ENCODE measurements around the gene SLC35D1. TPM values are rescaled to one million over a fixed set of nuclear protein-coding genes. Genes with fewer than 3 reads are reported as not detected.

SLC35D1 gene
- total and polyA plus RNA-seq, 7 donors, result 3.9 to 22.9 (median 9.4) TPM

DNA sequence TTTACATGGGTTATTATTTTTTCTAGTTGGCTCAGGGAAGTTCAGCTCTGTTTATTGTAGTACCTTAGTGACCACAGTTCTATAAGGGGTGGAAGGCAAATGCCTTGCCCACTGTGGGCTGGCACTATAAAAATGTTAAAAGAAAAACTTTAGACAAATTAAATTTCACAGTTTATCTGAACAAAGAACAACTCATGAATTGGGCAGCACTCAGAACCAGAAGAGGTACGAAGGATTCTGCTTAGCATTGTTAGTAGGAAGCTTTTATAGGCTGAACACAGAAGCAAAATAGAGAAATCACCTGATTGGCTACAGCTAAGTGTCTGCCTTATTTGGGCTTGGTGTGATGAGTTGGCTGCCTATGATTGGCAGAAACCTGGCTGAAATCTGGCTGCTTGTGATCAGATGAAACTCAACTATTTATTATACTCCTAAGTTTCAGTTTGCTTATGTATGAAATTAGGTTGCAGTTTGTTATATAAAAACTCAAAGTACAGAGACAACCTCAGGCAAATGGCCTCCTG is 35.8 kb upstream of the SLC35D1 start:
- Histone ChIP-seq H3K27ac (no peak overlapping the region), H3K4me1 (no peaks in the 10 kb centered on the region), H3K4me3 (no peak overlapping the region), H3K9me3 (no peaks in the 10 kb centered on the region), H3K36me3 (no peaks in the 10 kb centered on the region), H3K27me3 (no peaks in the 10 kb centered on the region)
- TF ChIP-seq POLR2A (IDR thresholded peaks at IDR 0.05) (no peak), EP300 (IDR thresholded peaks at IDR 0.05) (no peak), POLR2AphosphoS5 (IDR thresholded peaks at IDR 0.05) (no peak)
- TF ChIP-seq, protein P1, sequence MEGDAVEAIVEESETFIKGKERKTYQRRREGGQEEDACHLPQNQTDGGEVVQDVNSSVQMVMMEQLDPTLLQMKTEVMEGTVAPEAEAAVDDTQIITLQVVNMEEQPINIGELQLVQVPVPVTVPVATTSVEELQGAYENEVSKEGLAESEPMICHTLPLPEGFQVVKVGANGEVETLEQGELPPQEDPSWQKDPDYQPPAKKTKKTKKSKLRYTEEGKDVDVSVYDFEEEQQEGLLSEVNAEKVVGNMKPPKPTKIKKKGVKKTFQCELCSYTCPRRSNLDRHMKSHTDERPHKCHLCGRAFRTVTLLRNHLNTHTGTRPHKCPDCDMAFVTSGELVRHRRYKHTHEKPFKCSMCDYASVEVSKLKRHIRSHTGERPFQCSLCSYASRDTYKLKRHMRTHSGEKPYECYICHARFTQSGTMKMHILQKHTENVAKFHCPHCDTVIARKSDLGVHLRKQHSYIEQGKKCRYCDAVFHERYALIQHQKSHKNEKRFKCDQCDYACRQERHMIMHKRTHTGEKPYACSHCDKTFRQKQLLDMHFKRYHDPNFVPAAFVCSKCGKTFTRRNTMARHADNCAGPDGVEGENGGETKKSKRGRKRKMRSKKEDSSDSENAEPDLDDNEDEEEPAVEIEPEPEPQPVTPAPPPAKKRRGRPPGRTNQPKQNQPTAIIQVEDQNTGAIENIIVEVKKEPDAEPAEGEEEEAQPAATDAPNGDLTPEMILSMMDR (IDR thresholded peaks at IDR 0.05), result no peak
- no peak for DNase-seq
- intact Hi-C loops (cut with DNase I), result no loop called here
- WGBS, 2 donors, result 93 to 96% methylated on average over 1 of the region's 1 CpG

DNA sequence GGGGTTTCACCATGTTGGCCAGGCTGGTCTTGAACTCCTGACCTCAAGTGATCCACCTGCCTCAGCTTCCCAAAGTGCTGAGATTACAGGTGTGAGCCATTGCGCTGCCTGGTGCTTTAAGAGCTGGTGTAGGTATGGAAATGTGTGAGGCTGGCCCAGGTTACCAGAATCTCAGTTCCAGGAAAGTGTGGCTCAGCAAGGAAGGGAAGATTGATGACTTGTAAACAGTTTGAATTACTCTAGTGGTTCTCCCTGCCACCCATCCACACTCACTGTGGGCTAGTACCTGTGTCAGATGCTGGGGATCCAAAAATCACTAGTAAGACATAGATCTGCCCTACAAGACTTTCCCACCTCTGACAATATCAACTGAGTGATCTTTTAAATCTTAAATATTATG is 34.5 kb upstream of the SLC35D1 start:
- WGBS, 2 donors, result 95 to 96% methylated on average over 1 of the region's 1 CpG
- Histone ChIP-seq H3K27me3 (no peaks in the 10 kb centered on the region), H3K4me3 (no peak overlapping the region), H3K27ac (no peak overlapping the region), H3K36me3 (no peaks in the 10 kb centered on the region), H3K4me1 (no peaks in the 10 kb centered on the region), H3K9me3 (no peaks in the 10 kb centered on the region)
- no peak for DNase-seq
- TF ChIP-seq EP300 (IDR thresholded peaks at IDR 0.05) (no peak), POLR2AphosphoS5 (IDR thresholded peaks at IDR 0.05) (no peak), POLR2A (IDR thresholded peaks at IDR 0.05) (no peak)
- TF ChIP-seq, protein P1 (IDR thresholded peaks at IDR 0.05), result no peak
- intact Hi-C loops (cut with DNase I), result no loop called here

DNA sequence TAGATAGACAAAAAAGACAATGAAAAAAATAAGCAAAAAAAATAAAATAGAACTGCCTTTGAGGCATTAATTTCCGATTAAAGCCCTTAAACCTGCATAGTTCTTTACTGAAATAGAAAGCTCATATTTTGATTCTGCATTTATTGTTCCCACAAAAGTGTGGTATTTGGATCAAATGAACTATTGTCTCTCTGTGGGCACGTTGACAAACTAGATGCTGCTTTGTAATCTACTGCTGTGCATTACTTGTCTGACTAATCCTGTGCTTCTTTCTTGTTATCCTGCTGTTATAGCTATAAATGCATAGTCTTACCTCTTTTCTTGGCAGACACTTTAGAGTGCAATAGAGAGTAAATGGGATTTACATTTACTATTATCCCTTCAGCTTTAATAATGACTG is 31.4 kb upstream of the SLC35D1 start:
- Histone ChIP-seq H3K36me3 (no peaks in the 10 kb centered on the region), H3K4me3 (no peak overlapping the region), H3K9me3 (no peaks in the 10 kb centered on the region), H3K4me1 (no peaks in the 10 kb centered on the region), H3K27ac (no peak overlapping the region), H3K27me3 (no peaks in the 10 kb centered on the region)
- TF ChIP-seq, protein P1 (IDR thresholded peaks at IDR 0.05), result no peak
- TF ChIP-seq POLR2A (IDR thresholded peaks at IDR 0.05) (no peak), POLR2AphosphoS5 (IDR thresholded peaks at IDR 0.05) (no peak)
- no peak for DNase-seq
- intact Hi-C loops (cut with DNase I), result no loop called here
- 47 to 49% methylated on average over 2 of the region's 2 CpGs for WGBS, 2 donors

DNA sequence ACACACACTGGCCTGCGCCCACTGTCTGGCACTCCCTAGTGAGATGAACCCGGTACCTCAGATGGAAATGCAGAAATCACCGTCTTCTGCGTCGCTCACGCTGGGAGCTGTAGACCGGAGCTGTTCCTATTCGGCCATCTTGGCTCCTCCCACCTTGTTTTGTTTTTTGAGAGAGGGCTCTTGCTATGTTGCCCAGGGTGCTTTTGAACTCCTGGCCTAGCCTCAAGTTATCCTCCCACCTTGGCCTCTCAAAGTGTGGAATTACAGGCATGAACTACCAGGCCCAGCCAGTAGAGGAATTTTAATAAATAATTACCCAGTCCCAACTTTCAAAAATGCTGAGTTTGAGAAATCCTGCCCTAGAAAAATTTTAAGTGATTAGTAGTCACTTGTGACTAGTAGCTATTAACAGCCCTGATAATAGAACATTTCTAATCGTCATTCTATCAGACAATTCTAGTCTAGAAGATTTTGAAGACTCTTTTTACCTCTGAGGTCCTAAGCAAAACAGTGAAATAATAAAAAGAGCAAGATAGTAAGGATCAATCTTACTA is 30.9 kb upstream of the SLC35D1 start:
- H3K27me3 ChIP-seq, result no peaks in the 10 kb centered on the region
- 96 to 97% methylated on average over 7 of the region's 9 CpGs for WGBS, 2 donors
- H3K4me1 ChIP-seq, result no peaks in the 10 kb centered on the region
- no peak overlapping the region for H3K27ac ChIP-seq
- H3K36me3 ChIP-seq, result no peaks in the 10 kb centered on the region
- TF ChIP-seq POLR2AphosphoS5 (IDR thresholded peaks at IDR 0.05) (no peak), EP300 (IDR thresholded peaks at IDR 0.05) (no peak), POLR2A (IDR thresholded peaks at IDR 0.05) (no peak)
- TF ChIP-seq, protein P1 (IDR thresholded peaks at IDR 0.05), result no peak
- H3K4me3 ChIP-seq, result no peak overlapping the region
- intact Hi-C loops (cut with DNase I), result no loop called here
- H3K9me3 ChIP-seq, result no peaks in the 10 kb centered on the region
- DNase-seq, result no peak

- intact Hi-C loops (cut with DNase I), result no loop called here
- Histone ChIP-seq H3K36me3 (no peaks in the 10 kb centered on the region), H3K27me3 (no peaks in the 10 kb centered on the region), H3K4me1 (no peaks in the 10 kb centered on the region), H3K4me3 (no peak overlapping the region), H3K27ac (no peak overlapping the region), H3K9me3 (no peaks in the 10 kb centered on the region)
- TF ChIP-seq, protein P1 (IDR thresholded peaks at IDR 0.05), result no peak
- TF ChIP-seq POLR2AphosphoS5 (IDR thresholded peaks at IDR 0.05) (no peak), EP300 (IDR thresholded peaks at IDR 0.05) (no peak), POLR2A (IDR thresholded peaks at IDR 0.05) (no peak)
- no peak for DNase-seq
- WGBS, 2 donors, result 95 to 96% methylated on average over 3 of the region's 3 CpGs
Measured at GRCh38 chr1:67078291-67078690, 24.3 kb upstream of the SLC35D1 start.

Measured in sigmoid colon (tissue), 7 donors.